NB4 (cell line): ENCODE measurements around the gene CCM2.

Experiments
- DNase-seq: peaks from one replicate; pipeline ENCODE4 v3.0.0; 2010; ENCODE audit warnings: low read depth
- H3K4me3 ChIP-seq: one replicate; pipeline ENCODE4 v1.5.1; 2011; ENCODE audit warnings: mild to moderate bottlenecking, low read depth, low read length, moderate library complexity
- MYC ChIP-seq: IDR thresholded peaks from 2 replicates; pipeline ENCODE4 v1.6.1; 2011; ENCODE audit warnings: low read depth, low read length
- POLR2A ChIP-seq: IDR thresholded peaks from 2 replicates; pipeline ENCODE4 v1.6.1; 2011; ENCODE audit warnings: mild to moderate bottlenecking; ENCODE audit not compliant: insufficient read length; ENCODE audit errors: extremely low read depth
- TF ChIP-seq, protein P1 (sequence below): IDR thresholded peaks from 2 replicates; pipeline ENCODE4 v1.6.1; 2011; ENCODE audit warnings: low read depth, low read length
- TF ChIP-seq, protein P2 (sequence below): IDR thresholded peaks from one replicate; pipeline ENCODE4 v1.5.1; 2012; ENCODE audit warnings: low read depth, low read length

CCM2 gene

DNA sequence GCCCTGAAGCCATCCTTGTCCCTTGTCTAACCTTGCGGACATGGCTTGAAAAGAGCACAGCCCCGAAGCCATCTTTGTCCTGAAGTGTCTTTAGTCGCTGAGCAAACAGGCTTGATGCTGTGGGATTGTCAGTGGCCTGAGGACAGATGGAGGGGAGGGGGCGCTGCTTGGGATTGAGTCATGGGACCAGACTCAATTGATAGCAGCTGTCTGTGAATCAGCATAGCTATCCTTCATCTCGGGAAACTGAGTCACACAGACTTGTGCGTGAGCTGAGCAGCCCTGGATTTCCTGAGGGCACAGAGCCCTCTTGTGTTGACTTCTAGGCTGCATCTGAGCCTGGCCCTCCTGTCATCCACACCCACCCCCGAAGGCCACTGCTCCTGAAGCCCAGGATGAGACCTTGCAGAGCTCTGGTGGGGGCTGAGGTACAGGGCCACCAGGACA lies 35.6 kb upstream of the CCM2 start:
- peak; percentile 59 for DNase-seq
- TF ChIP-seq, protein P1, sequence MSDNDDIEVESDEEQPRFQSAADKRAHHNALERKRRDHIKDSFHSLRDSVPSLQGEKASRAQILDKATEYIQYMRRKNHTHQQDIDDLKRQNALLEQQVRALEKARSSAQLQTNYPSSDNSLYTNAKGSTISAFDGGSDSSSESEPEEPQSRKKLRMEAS, result no peak
- peak; percentile 17 for TF ChIP-seq POLR2A
- TF ChIP-seq, protein P2, sequence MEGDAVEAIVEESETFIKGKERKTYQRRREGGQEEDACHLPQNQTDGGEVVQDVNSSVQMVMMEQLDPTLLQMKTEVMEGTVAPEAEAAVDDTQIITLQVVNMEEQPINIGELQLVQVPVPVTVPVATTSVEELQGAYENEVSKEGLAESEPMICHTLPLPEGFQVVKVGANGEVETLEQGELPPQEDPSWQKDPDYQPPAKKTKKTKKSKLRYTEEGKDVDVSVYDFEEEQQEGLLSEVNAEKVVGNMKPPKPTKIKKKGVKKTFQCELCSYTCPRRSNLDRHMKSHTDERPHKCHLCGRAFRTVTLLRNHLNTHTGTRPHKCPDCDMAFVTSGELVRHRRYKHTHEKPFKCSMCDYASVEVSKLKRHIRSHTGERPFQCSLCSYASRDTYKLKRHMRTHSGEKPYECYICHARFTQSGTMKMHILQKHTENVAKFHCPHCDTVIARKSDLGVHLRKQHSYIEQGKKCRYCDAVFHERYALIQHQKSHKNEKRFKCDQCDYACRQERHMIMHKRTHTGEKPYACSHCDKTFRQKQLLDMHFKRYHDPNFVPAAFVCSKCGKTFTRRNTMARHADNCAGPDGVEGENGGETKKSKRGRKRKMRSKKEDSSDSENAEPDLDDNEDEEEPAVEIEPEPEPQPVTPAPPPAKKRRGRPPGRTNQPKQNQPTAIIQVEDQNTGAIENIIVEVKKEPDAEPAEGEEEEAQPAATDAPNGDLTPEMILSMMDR, result peak; percentile 42
- H3K4me3 ChIP-seq, result no peak overlapping the region

GRCh38 chr7:44964831-44965440 lies 35.1 kb upstream of the CCM2 start:
- DNase-seq, result peak; percentile 24
- H3K4me3 ChIP-seq, result no peak overlapping the region
- TF ChIP-seq, protein P1, result 0 out of 2 replicates have a peak, but pooled peaks have one; percentile 29
- TF ChIP-seq MYC (no peak), POLR2A (no peak)
- TF ChIP-seq, protein P2, result no peak

GRCh38 chr7:44965441-44965903 lies 34.5 kb upstream of the CCM2 start:
- TF ChIP-seq, protein P2, result no peak
- peak; percentile 21 for TF ChIP-seq POLR2A
- peak; percentile 17 for DNase-seq
- H3K4me3 ChIP-seq, result no peak overlapping the region

GRCh38 chr7:44965937-44966730 lies 33.9 kb upstream of the CCM2 start:
- DNase-seq, result peak; percentile 24
- TF ChIP-seq, protein P2, result no peak
- no peak for TF ChIP-seq MYC
- TF ChIP-seq POLR2A, result peak; percentile 7
- TF ChIP-seq, protein P1, result no peak; the same call in 1 of the 2 replicates
- H3K4me3 ChIP-seq, result no peak overlapping the region

GRCh38 chr7:44966731-44967538 lies 33.1 kb upstream of the CCM2 start:
- H3K4me3 ChIP-seq, result no peak overlapping the region
- peak; percentile 22 for DNase-seq
- TF ChIP-seq, protein P2, result no peak
- TF ChIP-seq MYC, result no peak
- TF ChIP-seq, protein P1, result no peak
- TF ChIP-seq POLR2A, result peak; percentile 18
